ENCODE measurements around the gene TNS3. TPM values are rescaled to one million over a fixed set of nuclear protein-coding genes. Genes with fewer than 3 reads are reported as not detected.

TNS3 gene
- total RNA-seq, 1 donor from 2014 or later, result 89.8 TPM

DNA sequence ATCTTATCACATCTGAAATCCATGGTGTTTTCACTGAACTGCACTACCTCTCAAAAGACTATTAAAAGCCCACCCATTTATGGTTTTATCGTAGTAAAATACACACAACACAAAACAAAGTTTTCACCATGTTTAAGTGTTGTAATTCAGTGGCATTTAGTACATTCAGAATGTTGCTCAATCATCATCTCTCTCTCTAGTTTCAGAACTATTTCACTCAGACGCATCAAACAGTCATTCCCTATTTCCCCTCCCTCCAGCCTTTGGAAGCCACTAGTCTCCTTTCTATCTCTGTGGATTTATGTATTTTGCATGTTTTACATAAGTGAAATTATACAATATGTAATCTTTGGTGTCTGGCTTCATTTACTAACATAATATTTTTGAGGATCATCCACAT lies 332.6 kb downstream of the TNS3 start:
- H3K27ac ChIP-seq, result no peak overlapping the region
- intact Hi-C loops (cut with DNase I), result no loop called here
- no peak overlapping the region for H3K4me3 ChIP-seq
- DNase-seq (ENCODE audit: low spot score in 2 of 2), result no peak
- H3K9me3 ChIP-seq, result no peaks in the 10 kb centered on the region
- TF ChIP-seq, protein P1, sequence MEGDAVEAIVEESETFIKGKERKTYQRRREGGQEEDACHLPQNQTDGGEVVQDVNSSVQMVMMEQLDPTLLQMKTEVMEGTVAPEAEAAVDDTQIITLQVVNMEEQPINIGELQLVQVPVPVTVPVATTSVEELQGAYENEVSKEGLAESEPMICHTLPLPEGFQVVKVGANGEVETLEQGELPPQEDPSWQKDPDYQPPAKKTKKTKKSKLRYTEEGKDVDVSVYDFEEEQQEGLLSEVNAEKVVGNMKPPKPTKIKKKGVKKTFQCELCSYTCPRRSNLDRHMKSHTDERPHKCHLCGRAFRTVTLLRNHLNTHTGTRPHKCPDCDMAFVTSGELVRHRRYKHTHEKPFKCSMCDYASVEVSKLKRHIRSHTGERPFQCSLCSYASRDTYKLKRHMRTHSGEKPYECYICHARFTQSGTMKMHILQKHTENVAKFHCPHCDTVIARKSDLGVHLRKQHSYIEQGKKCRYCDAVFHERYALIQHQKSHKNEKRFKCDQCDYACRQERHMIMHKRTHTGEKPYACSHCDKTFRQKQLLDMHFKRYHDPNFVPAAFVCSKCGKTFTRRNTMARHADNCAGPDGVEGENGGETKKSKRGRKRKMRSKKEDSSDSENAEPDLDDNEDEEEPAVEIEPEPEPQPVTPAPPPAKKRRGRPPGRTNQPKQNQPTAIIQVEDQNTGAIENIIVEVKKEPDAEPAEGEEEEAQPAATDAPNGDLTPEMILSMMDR (IDR thresholded peaks at IDR 0.05), result no peak
- peaks cover 5% of the 10 kb centered on the region in 2 donors for H3K4me1 ChIP-seq
- H3K27me3 ChIP-seq, result no peaks in the 10 kb centered on the region
- no peaks in the 10 kb centered on the region for H3K36me3 ChIP-seq

DNA sequence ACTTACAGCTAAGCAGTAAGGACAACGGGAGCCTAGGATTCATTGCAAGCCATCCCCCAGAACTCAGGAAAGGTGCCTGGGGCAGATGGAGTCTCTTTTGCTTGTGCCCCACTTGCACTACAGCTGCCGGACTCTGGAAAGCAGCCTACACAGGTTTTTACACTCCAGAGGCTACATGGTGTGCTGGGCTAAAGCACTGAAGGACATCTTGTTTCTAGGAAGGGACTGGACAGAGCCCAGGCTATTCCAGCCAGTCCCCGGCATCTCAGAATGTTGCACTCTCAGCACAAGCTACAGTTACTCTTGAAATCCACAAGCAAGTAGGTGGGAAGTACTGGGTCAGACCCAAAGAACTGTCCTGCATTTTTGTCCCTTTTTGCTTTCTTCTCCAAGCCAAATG lies 333.1 kb downstream of the TNS3 start:
- intact Hi-C loops (cut with DNase I), result no loop called here
- Histone ChIP-seq H3K9me3 (no peaks in the 10 kb centered on the region), H3K4me3 (no peak overlapping the region), H3K27ac (no peak overlapping the region), H3K36me3 (no peaks in the 10 kb centered on the region), H3K27me3 (no peaks in the 10 kb centered on the region), H3K4me1 (peaks cover 1 to 5% of the 10 kb centered on the region in 2 donors)
- DNase-seq (ENCODE audit: low spot score in 2 of 2), result no peak
- TF ChIP-seq, protein P1 (IDR thresholded peaks at IDR 0.05), result no peak

DNA sequence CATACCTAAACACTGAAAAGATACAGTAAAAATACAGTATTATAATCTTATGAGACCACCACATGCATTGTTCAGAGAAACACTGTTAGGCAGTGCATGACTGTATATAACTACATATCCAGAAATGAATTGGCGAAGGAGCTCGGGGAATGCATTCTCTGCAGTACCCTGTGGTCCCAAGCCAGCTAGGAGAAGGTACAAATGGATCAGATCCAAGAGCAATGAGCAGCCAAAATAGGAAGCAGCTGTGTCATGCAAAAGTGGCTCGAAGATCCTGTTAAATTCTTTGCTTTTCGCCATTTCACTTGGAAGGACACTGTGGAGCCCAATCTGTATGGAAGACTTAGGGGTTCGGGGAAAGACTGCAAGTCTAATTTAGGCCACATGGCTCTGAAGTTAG lies 334.8 kb downstream of the TNS3 start:
- H3K27me3 ChIP-seq, result no peaks in the 10 kb centered on the region
- intact Hi-C loops (cut with DNase I), result no loop called here
- no peaks in the 10 kb centered on the region for H3K36me3 ChIP-seq
- H3K9me3 ChIP-seq, result no peaks in the 10 kb centered on the region
- no peak overlapping the region for H3K27ac ChIP-seq
- DNase-seq (ENCODE audit: low spot score in 2 of 2), result no peak
- no peaks in the 10 kb centered on the region for H3K4me1 ChIP-seq
- H3K4me3 ChIP-seq, result no peak overlapping the region
- TF ChIP-seq, protein P1 (IDR thresholded peaks at IDR 0.05), result no peak

DNA sequence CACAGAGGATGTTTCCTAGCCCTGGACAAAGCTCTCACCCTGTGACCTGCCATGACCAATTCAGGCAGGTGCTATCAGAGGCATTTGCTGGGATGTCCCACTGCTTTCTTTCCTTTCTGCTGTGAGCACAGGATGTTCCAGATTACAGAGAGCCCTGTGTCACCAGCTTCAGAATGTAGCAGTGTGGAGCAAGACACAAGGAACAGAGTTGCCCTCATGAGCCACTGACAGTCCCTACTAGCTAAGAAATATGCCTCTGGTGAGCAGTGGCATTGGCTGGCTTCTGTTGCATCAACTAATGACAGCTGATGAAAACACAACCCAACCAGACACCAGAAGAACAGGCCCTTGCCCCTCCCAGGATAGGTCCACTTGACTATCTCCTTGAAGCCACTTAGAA lies 337.2 kb downstream of the TNS3 start:
- no peak for DNase-seq (ENCODE audit: low spot score in 2 of 2)
- TF ChIP-seq, protein P1 (IDR thresholded peaks at IDR 0.05), result no peak
- Histone ChIP-seq H3K4me1 (no peaks in the 10 kb centered on the region), H3K27me3 (no peaks in the 10 kb centered on the region), H3K36me3 (no peaks in the 10 kb centered on the region), H3K4me3 (no peak overlapping the region), H3K27ac (no peak overlapping the region), H3K9me3 (no peaks in the 10 kb centered on the region)
- intact Hi-C loops (cut with DNase I), result no loop called here

DNA sequence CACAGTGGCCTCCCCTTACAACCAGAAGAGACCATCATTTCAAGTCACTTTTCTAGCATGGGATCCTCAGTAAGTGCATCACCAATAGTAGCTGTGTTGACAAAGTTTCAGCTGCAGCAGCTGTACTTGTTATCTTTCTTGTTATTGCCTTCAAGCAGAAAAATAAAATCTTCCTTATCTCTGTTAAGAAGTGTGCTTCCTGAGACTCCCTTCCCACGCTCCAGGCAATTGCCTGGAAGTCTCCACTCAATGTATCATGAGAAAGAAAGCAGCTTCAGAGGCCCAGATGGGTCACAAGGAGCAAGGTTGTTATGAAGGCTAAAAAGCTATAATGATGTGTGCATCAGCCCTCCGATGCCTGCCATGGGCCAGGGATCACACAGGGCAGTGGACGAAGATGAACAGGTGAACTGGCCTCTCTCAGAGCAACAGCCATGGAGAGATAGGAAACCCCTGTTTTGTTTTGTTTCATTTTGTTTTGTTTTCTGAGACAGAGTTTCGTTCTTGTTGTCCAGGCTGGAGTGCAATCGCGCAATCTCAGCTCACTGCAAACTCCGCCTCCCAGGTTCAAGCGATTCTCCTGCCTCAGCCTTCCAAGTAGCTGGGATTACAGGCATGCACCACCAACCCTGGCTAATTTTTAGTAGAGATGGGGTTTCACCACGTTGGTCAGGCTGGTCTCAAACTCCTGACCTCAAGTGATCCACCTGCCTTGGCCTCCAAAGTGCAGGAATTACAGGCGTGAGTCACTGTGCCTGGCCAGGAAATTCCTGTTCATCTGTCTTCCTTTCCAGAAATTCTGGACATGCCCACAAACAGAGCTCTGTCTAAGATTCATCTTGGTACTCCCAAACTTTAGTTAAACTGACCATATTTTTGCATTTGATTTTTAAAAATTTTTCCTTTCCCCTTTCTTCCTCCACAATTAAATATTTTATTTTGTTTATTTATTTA lies 340.5 kb downstream of the TNS3 start:
- H3K4me3 ChIP-seq, result no peak overlapping the region
- DNase-seq (ENCODE audit: low spot score in 2 of 2), result no peak
- TF ChIP-seq, protein P1 (IDR thresholded peaks at IDR 0.05), result no peak
- H3K4me1 ChIP-seq, result no peaks in the 10 kb centered on the region
- no peaks in the 10 kb centered on the region for H3K36me3 ChIP-seq
- no peaks in the 10 kb centered on the region for H3K9me3 ChIP-seq
- intact Hi-C loops (cut with DNase I), result no loop called here
- no peaks in the 10 kb centered on the region for H3K27me3 ChIP-seq
- no peak overlapping the region for H3K27ac ChIP-seq

Measured in ascending aorta (tissue), 2 donors.